ENCODE results near the gene ST6GAL1. TPM values are rescaled to one million over a fixed set of nuclear protein-coding genes. Genes with fewer than 3 reads are reported as not detected.

Gene ST6GAL1
- total and polyA plus RNA-seq, 10 of the 15 experiments (the other 5 are each of a cell fraction or from before 2014, with no cell fraction given): 74.2 to 248 (median 149) TPM

- no peak for TF ChIP-seq KAT2A (conservative IDR thresholded peaks at IDR 0.05; ENCODE audit: control insufficient read depth, low read depth, low read length)
- no peak for TF ChIP-seq BCLAF1 (IDR thresholded peaks at IDR 0.05)
- no peak for TF ChIP-seq NRF1 (conservative IDR thresholded peaks at IDR 0.05; ENCODE audit: low read depth, low read length)
- TF ChIP-seq CTCF (IDR thresholded peaks at IDR 0.05 in 2 of 3, conservative IDR thresholded peaks at IDR 0.05 in 1 of 3; ENCODE audit: control insufficient read depth in 2 of 3, extremely low read depth in 1 of 3, insufficient read depth in 1 of 3, low read depth in 3 of 3, low read length in 3 of 3): no peak
- no peak for TF ChIP-seq EED (IDR thresholded peaks at IDR 0.05; ENCODE audit: low read depth)
- TF ChIP-seq JUND (IDR thresholded peaks at IDR 0.05; ENCODE audit: low read depth, low read length): no peak
- TF ChIP-seq CHD4 (IDR thresholded peaks at IDR 0.05): no peak
- TF ChIP-seq CBX5 (IDR thresholded peaks at IDR 0.05; ENCODE audit: low read depth): no peak
- no peak for TF ChIP-seq NFXL1 (IDR thresholded peaks at IDR 0.05; ENCODE audit: borderline replicate concordance)
- TF ChIP-seq E4F1 (IDR thresholded peaks at IDR 0.05; ENCODE audit: borderline replicate concordance, partially characterized antibody): no peak
- no peak for TF ChIP-seq ZBTB4 (CRISPR knock-in tag; IDR thresholded peaks at IDR 0.05)
- 0 out of 2 replicates have a peak, but pooled peaks have one; percentile 24 for TF ChIP-seq ESRRA (IDR thresholded peaks at IDR 0.05; ENCODE audit: low read length)
- TF ChIP-seq FOXK2 (IDR thresholded peaks at IDR 0.05): no peak
- no peak; the same call in 1 of the 2 replicates for TF ChIP-seq RB1 (IDR thresholded peaks at IDR 0.05; ENCODE audit: borderline replicate concordance)
- no peak for TF ChIP-seq FOS (IDR thresholded peaks at IDR 0.05; ENCODE audit: borderline replicate concordance, extremely low read depth, insufficient read length)
- no peak for TF ChIP-seq CREB1 (IDR thresholded peaks at IDR 0.05; ENCODE audit: low read depth)
- peak; percentile 81; the same call in 1 of the 2 replicates for TF ChIP-seq POLR2AphosphoS5 (IDR thresholded peaks at IDR 0.05; ENCODE audit: low read length)
- TF ChIP-seq ATF2 (IDR thresholded peaks at IDR 0.05; ENCODE audit: low read length): peak; percentile 50; the same call in 1 of the 2 replicates
- TF ChIP-seq SIX5 (IDR thresholded peaks at IDR 0.05; ENCODE audit: low read depth, low read length, severe bottlenecking): no peak
Observed at GRCh38 chr3:187025254-187025655, 94.9 kb downstream of the ST6GAL1 start (continued).

Data from GM12878 (cell line).